Nephron (organoid): ENCODE data around the gene KBTBD12.

ENCODE experiments used
- H3K27ac Mint-ChIP-seq, 3 experiments: 2 replicates each; pipeline ENCODE4 v1.8.0; 2020; ENCODE audit warnings: mixed read lengths in 3 of 3, mild to moderate bottlenecking in 2 of 3, moderate library complexity in 1 of 3
- H3K27me3 Mint-ChIP-seq: 2 replicates; pipeline ENCODE4 v1.8.0; 2021; ENCODE audit warnings: low read depth, mild to moderate bottlenecking, moderate library complexity, mixed read lengths
- H3K36me3 Mint-ChIP-seq: 2 replicates; pipeline ENCODE4 v1.8.0; 2020; ENCODE audit warnings: low read depth, mixed read lengths
- H3K4me1 Mint-ChIP-seq: 2 replicates; pipeline ENCODE4 v1.8.0; 2020; ENCODE audit warnings: mixed read lengths
- H3K4me3 Mint-ChIP-seq, 3 experiments: 2 replicates each; pipeline ENCODE4 v1.8.0; 2020; ENCODE audit warnings: mild to moderate bottlenecking in 3 of 3, mixed read lengths in 3 of 3, moderate library complexity in 2 of 3
- H3K9me3 Mint-ChIP-seq: 2 replicates; pipeline ENCODE4 v1.8.0; 2020; ENCODE audit warnings: mixed read lengths
- TF ChIP-seq, protein P1 (sequence below), 3 experiments: fragments of 200-600 bp; sonication (generic); IDR thresholded peaks; one replicate each; pipeline ENCODE4 v1.5.0; 2021; ENCODE audit warnings: antibody characterized with exemption in 3 of 3; ENCODE audit not compliant: unreplicated experiment in 3 of 3

Gene KBTBD12

GRCh38 chr3:127927829-127928604 lies 13.0 kb downstream of the KBTBD12 start:
- Mint-ChIP-seq H3K9me3 (no peaks in the 10 kb centered on the region), H3K4me1 (no peaks in the 10 kb centered on the region), H3K4me3 (no peak overlapping the region), H3K27me3 (peaks cover 3% of the 10 kb centered on the region), H3K36me3 (no peaks in the 10 kb centered on the region), H3K27ac (no peak overlapping the region)
- TF ChIP-seq, protein P1, sequence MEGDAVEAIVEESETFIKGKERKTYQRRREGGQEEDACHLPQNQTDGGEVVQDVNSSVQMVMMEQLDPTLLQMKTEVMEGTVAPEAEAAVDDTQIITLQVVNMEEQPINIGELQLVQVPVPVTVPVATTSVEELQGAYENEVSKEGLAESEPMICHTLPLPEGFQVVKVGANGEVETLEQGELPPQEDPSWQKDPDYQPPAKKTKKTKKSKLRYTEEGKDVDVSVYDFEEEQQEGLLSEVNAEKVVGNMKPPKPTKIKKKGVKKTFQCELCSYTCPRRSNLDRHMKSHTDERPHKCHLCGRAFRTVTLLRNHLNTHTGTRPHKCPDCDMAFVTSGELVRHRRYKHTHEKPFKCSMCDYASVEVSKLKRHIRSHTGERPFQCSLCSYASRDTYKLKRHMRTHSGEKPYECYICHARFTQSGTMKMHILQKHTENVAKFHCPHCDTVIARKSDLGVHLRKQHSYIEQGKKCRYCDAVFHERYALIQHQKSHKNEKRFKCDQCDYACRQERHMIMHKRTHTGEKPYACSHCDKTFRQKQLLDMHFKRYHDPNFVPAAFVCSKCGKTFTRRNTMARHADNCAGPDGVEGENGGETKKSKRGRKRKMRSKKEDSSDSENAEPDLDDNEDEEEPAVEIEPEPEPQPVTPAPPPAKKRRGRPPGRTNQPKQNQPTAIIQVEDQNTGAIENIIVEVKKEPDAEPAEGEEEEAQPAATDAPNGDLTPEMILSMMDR (IDR thresholded peaks at IDR 0.05; ENCODE audit: unreplicated experiment in 3 of 3): no peak

DNA sequence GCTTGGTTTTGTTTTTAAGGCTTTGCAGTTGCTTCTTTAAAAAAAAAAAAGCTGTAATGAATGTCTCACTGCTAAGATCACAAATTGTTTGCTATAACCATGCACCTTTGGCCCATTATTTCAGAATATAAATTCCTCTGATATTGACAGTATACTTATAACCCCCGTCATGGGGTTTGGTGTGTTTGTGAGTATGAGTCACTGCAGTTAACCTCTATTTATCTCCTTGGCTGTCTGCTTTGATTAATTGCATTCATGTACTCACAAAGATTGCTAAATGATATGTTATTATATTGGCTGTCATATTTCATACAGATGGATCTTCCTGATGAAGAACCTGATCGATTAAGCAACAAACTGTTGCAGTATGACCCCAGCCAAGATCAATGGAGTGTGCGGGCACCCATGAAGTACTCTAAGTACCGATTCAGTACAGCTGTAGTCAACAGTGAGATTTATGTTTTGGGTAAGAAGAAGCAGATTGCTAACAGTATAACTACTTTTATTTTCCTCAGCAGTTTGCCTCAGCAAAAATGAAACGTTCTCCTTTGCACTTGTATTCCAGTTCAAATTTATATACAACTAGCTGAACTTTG lies 14.9 kb downstream of the KBTBD12 start:
- TF ChIP-seq, protein P1 (IDR thresholded peaks at IDR 0.05; ENCODE audit: unreplicated experiment in 3 of 3): no peak
- no peak overlapping the region for H3K4me3 Mint-ChIP-seq
- H3K36me3 Mint-ChIP-seq: no peaks in the 10 kb centered on the region

DNA sequence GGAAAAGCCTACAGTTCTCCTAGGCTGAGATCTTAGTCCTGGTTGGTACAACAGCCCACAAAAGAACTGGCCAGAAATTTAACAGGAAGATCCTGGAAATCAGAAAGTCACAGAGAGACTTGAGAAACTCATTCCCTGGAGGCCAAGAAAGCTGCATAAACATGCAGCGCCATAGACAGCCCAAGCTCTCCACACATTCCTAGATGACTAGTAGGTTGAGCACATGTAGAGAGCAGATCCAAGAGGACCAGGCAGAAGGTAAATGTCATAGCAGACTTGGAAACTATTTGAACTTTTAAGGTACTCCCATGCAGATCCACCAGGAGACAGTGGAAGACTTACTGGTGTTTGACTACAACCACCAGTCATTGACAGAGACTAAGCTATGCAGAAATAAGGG lies 18.4 kb downstream of the KBTBD12 start:
- H3K27me3 Mint-ChIP-seq: peaks cover 8% of the 10 kb centered on the region
- H3K27ac Mint-ChIP-seq: no peak overlapping the region
- H3K4me1 Mint-ChIP-seq: no peaks in the 10 kb centered on the region
- TF ChIP-seq, protein P1 (IDR thresholded peaks at IDR 0.05; ENCODE audit: unreplicated experiment in 3 of 3): no peak
- H3K9me3 Mint-ChIP-seq: peaks cover 5% of the 10 kb centered on the region
- no peaks in the 10 kb centered on the region for H3K36me3 Mint-ChIP-seq
- H3K4me3 Mint-ChIP-seq: no peak overlapping the region

More for the DNA sequence above, 14.9 kb downstream of the KBTBD12 start:
- Mint-ChIP-seq H3K27me3 (peaks cover 4% of the 10 kb centered on the region), H3K27ac (no peak overlapping the region), H3K4me1 (no peaks in the 10 kb centered on the region), H3K9me3 (no peaks in the 10 kb centered on the region)

GRCh38 chr3:127938800-127939199 lies 23.8 kb downstream of the KBTBD12 start:
- no peak overlapping the region for H3K4me3 Mint-ChIP-seq
- no peaks in the 10 kb centered on the region for H3K4me1 Mint-ChIP-seq
- peaks cover 8% of the 10 kb centered on the region for H3K27me3 Mint-ChIP-seq
- H3K27ac Mint-ChIP-seq: no peak overlapping the region
- peaks cover 4% of the 10 kb centered on the region for H3K36me3 Mint-ChIP-seq
- peaks cover 23% of the 10 kb centered on the region for H3K9me3 Mint-ChIP-seq
- TF ChIP-seq, protein P1 (IDR thresholded peaks at IDR 0.05; ENCODE audit: unreplicated experiment in 3 of 3): no peak

DNA sequence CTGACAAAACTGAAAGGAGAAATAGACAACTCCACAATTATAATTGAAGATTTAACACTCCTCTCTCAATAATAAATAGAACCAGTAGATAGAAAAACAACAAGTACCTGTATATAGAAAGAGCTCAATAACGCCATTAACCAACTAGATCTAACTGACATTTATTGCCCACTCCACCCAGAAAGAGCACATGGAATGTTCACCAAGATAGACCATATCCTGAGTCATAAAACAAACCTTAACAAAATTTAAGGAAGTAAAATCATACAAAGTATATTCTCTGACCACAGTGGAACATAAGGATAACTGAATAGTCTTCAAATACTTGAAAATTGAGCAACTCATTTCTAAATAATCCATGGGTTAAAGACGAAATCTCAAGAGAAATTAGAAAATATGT lies 25.1 kb downstream of the KBTBD12 start:
- peaks cover 4% of the 10 kb centered on the region for H3K36me3 Mint-ChIP-seq
- peaks cover 4% of the 10 kb centered on the region for H3K27me3 Mint-ChIP-seq
- H3K4me3 Mint-ChIP-seq: no peak overlapping the region
- TF ChIP-seq, protein P1 (IDR thresholded peaks at IDR 0.05; ENCODE audit: unreplicated experiment in 3 of 3): no peak
- no peaks in the 10 kb centered on the region for H3K4me1 Mint-ChIP-seq
- peaks cover 26% of the 10 kb centered on the region for H3K9me3 Mint-ChIP-seq
- no peak overlapping the region for H3K27ac Mint-ChIP-seq
